ENCODE measurements around the gene RAB36. TPM values are rescaled to one million over a fixed set of nuclear protein-coding genes. Genes with fewer than 3 reads are reported as not detected.

Gene RAB36
- total RNA-seq, 2 experiments from 2014 or later: 0.77 to 0.87 TPM

- Histone ChIP-seq H3K27ac (ENCODE audit: low read depth in 1 of 2, low read length in 2 of 2) (no peak overlapping the region), H3K9me3 (ENCODE audit: control insufficient read depth in 1 of 2, insufficient read depth in 1 of 2, low read length in 2 of 2) (peaks cover 0 to 12% of the 10 kb centered on the region in 2 experiments), H3K27me3 (ENCODE audit: control insufficient read depth in 1 of 2, insufficient read depth in 2 of 2, low read length in 2 of 2) (no peaks in the 10 kb centered on the region), H3K36me3 (ENCODE audit: insufficient read depth, low read length) (no peaks in the 10 kb centered on the region), H3K4me1 (ENCODE audit: insufficient read depth, low read length) (peaks cover 63% of the 10 kb centered on the region), H3K4me3 (ENCODE audit: low read length) (no peak overlapping the region)
- no peak for TF ChIP-seq CTCF (IDR thresholded peaks at IDR 0.05)
- DNase-seq (no peak), ATAC-seq (ENCODE audit: poor library complexity) (no peak)
- Mint-ChIP-seq H3K4me3 (peak overlapping the region; percentile 1), H3K9me3 (no peaks in the 10 kb centered on the region), H3K27me3 (no peaks in the 10 kb centered on the region), H3K36me3 (ENCODE audit: low read depth) (peaks cover 4% of the 10 kb centered on the region), H3K27ac (no peak overlapping the region), H3K4me1 (ENCODE audit: low read depth) (peaks cover 29% of the 10 kb centered on the region)
- CTCF ChIA-PET: interaction anchor here (1.0 to 3.2 kb wide), 3 partner anchors 33 to 113 kb away, joined by 3 to 48 read pairs (median 3); no protein-coding TSS in a partner anchor
- intact Hi-C loops (cut with DNase I, micrococcal nuclease): no loop called here
- POLR2A ChIA-PET: no interaction called here
These were observed 31.9 kb downstream of the RAB36 start for GRCh38 chr22:23177197-23177596.

GRCh38 chr22:23178512-23179254 is 33.4 kb downstream of the RAB36 start:
- Histone ChIP-seq H3K36me3 (ENCODE audit: insufficient read depth, low read length) (no peaks in the 10 kb centered on the region), H3K27ac (ENCODE audit: low read depth in 1 of 2, low read length in 2 of 2) (no peak overlapping the region), H3K27me3 (ENCODE audit: control insufficient read depth in 1 of 2, insufficient read depth in 2 of 2, low read length in 2 of 2) (no peaks in the 10 kb centered on the region), H3K4me1 (ENCODE audit: insufficient read depth, low read length) (peaks cover 78% of the 10 kb centered on the region), H3K4me3 (ENCODE audit: low read length) (no peak overlapping the region), H3K9me3 (ENCODE audit: control insufficient read depth in 1 of 2, insufficient read depth in 1 of 2, low read length in 2 of 2) (peaks cover 0 to 12% of the 10 kb centered on the region in 2 experiments)
- peaks cover 44% of the 10 kb centered on the region for H3K4me1 Mint-ChIP-seq (ENCODE audit: low read depth)
- no peaks in the 10 kb centered on the region for H3K27me3 Mint-ChIP-seq
- POLR2A ChIA-PET: interaction anchor here (0.8 to 2.1 kb wide), 3 partner anchors 37 to 107 kb away, joined by 4 to 6 read pairs (median 5); partner anchors contain the start of gene RSPH14
- intact Hi-C loops (cut with DNase I, micrococcal nuclease): loop anchor here (1.0 to 2.0 kb wide), 5 partner anchors 64 to 208 kb away; no protein-coding TSS in a partner anchor
- H3K36me3 Mint-ChIP-seq (ENCODE audit: low read depth): peaks cover 8% of the 10 kb centered on the region
- H3K9me3 Mint-ChIP-seq: no peaks in the 10 kb centered on the region
- CTCF ChIA-PET: interaction anchor here (0.5 to 3.2 kb wide), 14 partner anchors 10 to 112 kb away, joined by 3 to 48 read pairs (median 4); no protein-coding TSS in a partner anchor
- peak; percentile 18 for ATAC-seq (ENCODE audit: poor library complexity)
- peak overlapping the region; percentile 83 for H3K27ac Mint-ChIP-seq
- H3K4me3 Mint-ChIP-seq: peak overlapping the region; percentile 89
- peak; percentile 33 to 82 (median 58) for DNase-seq
- TF ChIP-seq CTCF (IDR thresholded peaks at IDR 0.05): peak; percentile 97

- TF ChIP-seq CTCF (IDR thresholded peaks at IDR 0.05): no peak
- ChIA-PET POLR2A (interaction anchor here (1.0 to 2.1 kb wide), 5 partner anchors 39 to 106 kb away, joined by 3 to 11 read pairs (median 5); no protein-coding TSS in a partner anchor), CTCF (interaction anchor here (1.0 to 2.0 kb wide), 2 partner anchors 64 to 102 kb away, joined by 3 to 11 read pairs; no protein-coding TSS in a partner anchor)
- peaks cover 8% of the 10 kb centered on the region for H3K36me3 Mint-ChIP-seq (ENCODE audit: low read depth)
- Histone ChIP-seq H3K27me3 (ENCODE audit: control insufficient read depth in 1 of 2, insufficient read depth in 2 of 2, low read length in 2 of 2) (no peaks in the 10 kb centered on the region), H3K27ac (ENCODE audit: low read depth in 1 of 2, low read length in 2 of 2) (peak overlapping the region; percentile 22 to 26), H3K4me1 (ENCODE audit: insufficient read depth, low read length) (peaks cover 84% of the 10 kb centered on the region), H3K9me3 (ENCODE audit: control insufficient read depth in 1 of 2, insufficient read depth in 1 of 2, low read length in 2 of 2) (peaks cover 0 to 12% of the 10 kb centered on the region in 2 experiments), H3K4me3 (ENCODE audit: low read length) (peak overlapping the region; percentile 48), H3K36me3 (ENCODE audit: insufficient read depth, low read length) (no peaks in the 10 kb centered on the region)
- H3K27ac Mint-ChIP-seq: peak overlapping the region; percentile 83
- H3K9me3 Mint-ChIP-seq: no peaks in the 10 kb centered on the region
- H3K4me1 Mint-ChIP-seq (ENCODE audit: low read depth): peaks cover 48% of the 10 kb centered on the region
- peak overlapping the region; percentile 89 for H3K4me3 Mint-ChIP-seq
- no peak for ATAC-seq (ENCODE audit: poor library complexity)
- DNase-seq: peak in 3 of 14 experiments; percentile 8 to 46 (median 32)
- H3K27me3 Mint-ChIP-seq: no peaks in the 10 kb centered on the region
- intact Hi-C loops (cut with DNase I, micrococcal nuclease): loop anchor here (2.0 to 5.0 kb wide), 6 partner anchors 37 to 358 kb away; partner anchors contain the start of gene RSPH14 (in 1 of the 2)
These were observed 34.4 kb downstream of the RAB36 start for GRCh38 chr22:23179381-23180299.

All from CD4-positive, alpha-beta T cell (primary cell).